NCI-H460 (cell line): Measurements from ENCODE around the gene ARHGAP23. TPM values are rescaled to one million over a fixed set of nuclear protein-coding genes. Genes with fewer than 3 reads are reported as not detected.
A peak's percentile ranks its signal among the peaks of the same experiment; 100 is the strongest.
"Not testable (repeated sequence)": the region's sequence is repeated elsewhere in the genome, so short reads cannot be mapped to it uniquely, and the experiment has no call there.

ENCODE experiments used
- DNase-seq: peaks from one replicate; pipeline ENCODE4 v3.0.0-alpha.2; 2016; ENCODE audit warnings: low read depth; ENCODE audit errors: extremely low read depth
- total RNA-seq: library from RNA; depleted of rRNA; stranded (reverse); fragments of >200 nt; shearing (Covaris generic); gene quantifications from 2 replicates; pipeline ENCODE4 v1.2.3, GENCODE V29; 2014

The ARHGAP23 gene
- total RNA-seq, 1 experiment from 2014 or later: 11.2 TPM

- DNase-seq: peak; percentile 66
These were observed 80.9 kb downstream of the ARHGAP23 start for GRCh38 chr17:38508954-38509771.

GRCh38 chr17:38509772-38510420 is 81.6 kb downstream of the ARHGAP23 start:
- DNase-seq: no peak

GRCh38 chr17:38510421-38511149 is 82.3 kb downstream of the ARHGAP23 start:
- no peak for DNase-seq

- DNase-seq: no peak
These were observed 83.2 kb downstream of the ARHGAP23 start for GRCh38 chr17:38511150-38512108.

GRCh38 chr17:38512473-38513058 is 84.3 kb downstream of the ARHGAP23 start:
- DNase-seq: no peak

- not testable (repeated sequence) for DNase-seq
These were observed 98.3 kb downstream of the ARHGAP23 start for GRCh38 chr17:38526526-38526925.

- DNase-seq: not testable (repeated sequence)
These were observed 99.9 kb downstream of the ARHGAP23 start for GRCh38 chr17:38528141-38528540.

GRCh38 chr17:38530856-38531255 is 102.6 kb downstream of the ARHGAP23 start:
- DNase-seq: not testable (repeated sequence)

GRCh38 chr17:38531761-38532160 is 103.5 kb downstream of the ARHGAP23 start:
- not testable (repeated sequence) for DNase-seq

GRCh38 chr17:38532451-38532850 is 104.2 kb downstream of the ARHGAP23 start:
- DNase-seq: no peak

GRCh38 chr17:38533241-38533640 is 105.0 kb downstream of the ARHGAP23 start:
- no peak for DNase-seq

GRCh38 chr17:38533866-38534497 is 105.7 kb downstream of the ARHGAP23 start:
- DNase-seq: no peak

- no peak for DNase-seq
These were observed 106.2 kb downstream of the ARHGAP23 start for GRCh38 chr17:38534498-38534885.

- DNase-seq: no peak
These were observed 107.6 kb downstream of the ARHGAP23 start for GRCh38 chr17:38535886-38536285.

GRCh38 chr17:38536661-38537060 is 108.4 kb downstream of the ARHGAP23 start:
- no peak for DNase-seq

- DNase-seq: no peak
These were observed 110.6 kb downstream of the ARHGAP23 start for GRCh38 chr17:38538906-38539305.

- DNase-seq: no peak
These were observed 111.1 kb downstream of the ARHGAP23 start for GRCh38 chr17:38539386-38539785.

- DNase-seq: no peak
These were observed 112.3 kb downstream of the ARHGAP23 start for GRCh38 chr17:38540514-38541045.

GRCh38 chr17:38541281-38541680 is 113.0 kb downstream of the ARHGAP23 start:
- no peak for DNase-seq
